Measurements from ENCODE around the gene PARD3B. TPM values are rescaled to one million over a fixed set of nuclear protein-coding genes. Genes with fewer than 3 reads are reported as not detected.

PARD3B gene
- total and polyA plus RNA-seq, 2 experiments from 2014 or later, result 3.5 to 4.4 TPM

- H3K27me3 ChIP-seq (ENCODE audit: insufficient read depth), result no peaks in the 10 kb centered on the region
- Mint-ChIP-seq H3K27ac (no peak overlapping the region), H3K4me1 (no peaks in the 10 kb centered on the region), H3K9me3 (peaks cover 4% of the 10 kb centered on the region; the same call in 2 of the 3 replicates), H3K27me3 (ENCODE audit: insufficient read depth, low read depth, poor library complexity) (peaks cover 4% of the 10 kb centered on the region), H3K4me3 (no peak overlapping the region), H3K36me3 (ENCODE audit: low read depth) (no peaks in the 10 kb centered on the region)
- H3K9me2 ChIP-seq (ENCODE audit: insufficient read depth), result no peaks in the 10 kb centered on the region
- no peaks in the 10 kb centered on the region for H3K79me2 ChIP-seq (replicated peaks; ENCODE audit: insufficient read depth)
- no peak overlapping the region for H3K4me3 ChIP-seq
- DNase-seq (ENCODE audit: low spot score), result no peak
- H3K36me3 ChIP-seq (ENCODE audit: insufficient read depth), result no peaks in the 10 kb centered on the region
- H3K4me1 ChIP-seq (ENCODE audit: insufficient read depth), result no peaks in the 10 kb centered on the region
- H3K27ac ChIP-seq (ENCODE audit: low read depth), result no peak overlapping the region
- no peak for TF ChIP-seq POLR2AphosphoS5 (IDR thresholded peaks at IDR 0.05; ENCODE audit: low read depth)
- TF ChIP-seq CTCF (conservative IDR thresholded peaks at IDR 0.05; ENCODE audit: low read depth in 2 of 2), result no peak
- TF ChIP-seq REST (IDR thresholded peaks at IDR 0.05; ENCODE audit: unreplicated experiment), result no peak
- TF ChIP-seq STAT1 (IDR thresholded peaks at IDR 0.05; ENCODE audit: unreplicated experiment), result no peak
- TF ChIP-seq EZH2phosphoT487 (IDR thresholded peaks at IDR 0.05; ENCODE audit: unreplicated experiment), result no peak
- TF ChIP-seq JUNB (IDR thresholded peaks at IDR 0.05; ENCODE audit: unreplicated experiment), result no peak
- no peak for TF ChIP-seq ETS1 (IDR thresholded peaks at IDR 0.05)
- TF ChIP-seq NANOG (IDR thresholded peaks at IDR 0.05; ENCODE audit: borderline replicate concordance), result no peak
- no peak for TF ChIP-seq ZNF114 (CRISPR knock-in tag; IDR thresholded peaks at IDR 0.05)
- no peak for TF ChIP-seq ZNF462 (CRISPR knock-in tag; IDR thresholded peaks at IDR 0.05)
- TF ChIP-seq EZH2 (IDR thresholded peaks at IDR 0.05; ENCODE audit: low read depth, unreplicated experiment), result no peak
- H3F3A ChIP-seq (replicated peaks; ENCODE audit: low read depth), result no peaks in the 10 kb centered on the region
- H3K4me2 ChIP-seq, result no peak overlapping the region
- no peak for ATAC-seq
- H4K20me1 ChIP-seq (replicated peaks; ENCODE audit: insufficient read depth), result no peaks in the 10 kb centered on the region
- H2AFZ ChIP-seq, result no peak overlapping the region
Measured at GRCh38 chr2:205619600-205619999, 1074.3 kb downstream of the PARD3B start.
